Endothelial cell of umbilical vein (primary cell): Measurements from ENCODE around the gene ZSWIM5. TPM values are rescaled to one million over a fixed set of nuclear protein-coding genes. Genes with fewer than 3 reads are reported as not detected.

Experiments
- BruUV-seq: library from RNA; stranded (reverse); fragments of 400-500 nt; replicated peaks from 2 replicates; lab custom pipeline; 2021; lab: Mats Ljungman, UMichigan
- CTCF ChIA-PET: fragments of 300-600, 350-600 bp; sonication (Branson Sonifier 250); formaldehyde crosslinking; loops from one replicate; lab custom pipeline; 2021; ENCODE audit warnings: antibody characterized with exemption, inconsistent platforms; lab: Charles Lee
- POLR2A ChIA-PET: fragments of 300-600, 350-600 bp; sonication (Branson Sonifier 250); formaldehyde crosslinking; loops from one replicate; lab custom pipeline; 2021; ENCODE audit warnings: antibody characterized with exemption, inconsistent platforms; lab: Charles Lee
- DNase-seq: peaks from one replicate; pipeline ENCODE4 v3.0.0-alpha.2; 2011; ENCODE audit warnings: low read depth, low spot score
- FAIRE-seq: peaks from 2 replicates; lab custom pipeline; 2011; peaks lifted over from hg19 to GRCh38; lab: Jason Lieb, UNC
- H2AFZ ChIP-seq: 2 replicates; pipeline ENCODE4 v1.6.0; 2012; ENCODE audit warnings: low read depth, low read length, control low read depth, inconsistent platforms
- H3K27ac ChIP-seq: 2 replicates; pipeline ENCODE4 v1.5.1; 2011; ENCODE audit warnings: low read depth, mild to moderate bottlenecking, control low read depth, low read length, moderate library complexity; ENCODE audit not compliant: insufficient read depth
- H3K27me3 ChIP-seq, 2 experiments: 2 replicates each; pipeline versions ENCODE4 v1.6.0 to v1.6.1; 2011; ENCODE audit warnings: low read length in 2 of 2, mixed read lengths in 1 of 2; ENCODE audit not compliant: control insufficient read depth in 2 of 2, insufficient read depth in 2 of 2
- H3K36me3 ChIP-seq, 2 experiments: 2 replicates in 1 of 2; 3 replicates in 1 of 2; pipeline ENCODE4 v1.5.1; 2011; ENCODE audit warnings: low read length in 2 of 2, mild to moderate bottlenecking in 1 of 2, moderate library complexity in 1 of 2; ENCODE audit not compliant: control insufficient read depth in 2 of 2, insufficient read depth in 2 of 2; ENCODE audit errors: extremely low read depth in 1 of 2
- H3K4me1 ChIP-seq: 3 replicates; pipeline ENCODE4 v1.5.1; 2011; ENCODE audit warnings: mild to moderate bottlenecking, low read length; ENCODE audit not compliant: control insufficient read depth, insufficient read depth; ENCODE audit errors: extremely low read depth
- H3K4me2 ChIP-seq: 2 replicates; pipeline ENCODE4 v1.6.1; 2011; ENCODE audit warnings: low read length, control low read depth, mixed read lengths; ENCODE audit not compliant: insufficient read depth
- H3K4me3 ChIP-seq, 3 experiments: fragments of 200-600 bp in 1 of 3; sonication (generic), shearing (Covaris generic) in 1 of 3; replicated peaks in 1 of 3; 2 replicates each; pipeline ENCODE4 v1.5.1; 2011 to 2016; ENCODE audit warnings: control low read depth in 3 of 3, low read length in 3 of 3, mild to moderate bottlenecking in 2 of 3, inconsistent platforms in 1 of 3, low read depth in 1 of 3, moderate library complexity in 1 of 3; ENCODE audit not compliant: insufficient read depth in 1 of 3
- H3K79me2 ChIP-seq: 2 replicates; pipeline ENCODE4 v1.6.0; 2012; ENCODE audit warnings: low read length, inconsistent platforms; ENCODE audit not compliant: control insufficient read depth, insufficient read depth
- H3K9ac ChIP-seq: replicated peaks from 2 replicates; pipeline ENCODE3; 2011; ENCODE audit warnings: low read length, control low read depth; ENCODE audit not compliant: insufficient read depth; ENCODE audit errors: extremely low read depth
- H3K9me1 ChIP-seq: replicated peaks from 3 replicates; pipeline ENCODE4 v1.6.0; 2011; ENCODE audit warnings: mild to moderate bottlenecking, low read length; ENCODE audit not compliant: control insufficient read depth, insufficient read depth; ENCODE audit errors: extremely low read depth
- H3K9me3 ChIP-seq: replicated peaks from 2 replicates; pipeline ENCODE4 v1.5.1; 2012; ENCODE audit warnings: low read length, inconsistent platforms; ENCODE audit not compliant: control insufficient read depth, insufficient read depth
- H4K20me1 ChIP-seq: replicated peaks from 2 replicates; pipeline ENCODE3; 2011; ENCODE audit warnings: mild to moderate bottlenecking, low read length; ENCODE audit not compliant: control insufficient read depth, insufficient read depth; ENCODE audit errors: extremely low read depth
- EZH2 ChIP-seq: IDR thresholded peaks from 2 replicates; pipeline ENCODE4 v1.6.1; 2012; ENCODE audit warnings: borderline replicate concordance, low read depth, mild to moderate bottlenecking, moderate library complexity, low read length, inconsistent platforms; ENCODE audit not compliant: severe bottlenecking
- GATA2 ChIP-seq: IDR thresholded peaks from 2 replicates; pipeline ENCODE4 v1.7.0; 2011; ENCODE audit warnings: low read depth, mild to moderate bottlenecking, moderate library complexity, mixed read lengths, low read length; ENCODE audit not compliant: insufficient read length, insufficient read depth
- JUN ChIP-seq: IDR thresholded peaks from 2 replicates; pipeline ENCODE4 v1.6.1; 2011; ENCODE audit warnings: borderline replicate concordance, low read depth; ENCODE audit not compliant: insufficient read length, insufficient read depth
- MYC ChIP-seq: IDR thresholded peaks from one replicate; pipeline ENCODE4 v1.6.1; 2011; ENCODE audit warnings: mild to moderate bottlenecking, low read depth, low read length
- POLR2A ChIP-seq: IDR thresholded peaks from 2 replicates; pipeline ENCODE4 v1.6.1; 2012; ENCODE audit warnings: low read depth, mild to moderate bottlenecking, control low read depth, low read length
- POLR2AphosphoS5 ChIP-seq: IDR thresholded peaks from 2 replicates; pipeline ENCODE4 v1.6.1; 2012; ENCODE audit warnings: low read depth, mild to moderate bottlenecking, control low read depth, low read length, moderate library complexity; ENCODE audit not compliant: insufficient read depth
- dilution Hi-C: fragments of 300-500 bp; cut with MboI; formaldehyde crosslinking; loops from one replicate; pipeline ENCODE4 v1.15.0; 2019; ENCODE audit warnings: low sequenced_read_pairs; ENCODE audit not compliant: extremely low pct_ligation_motif_present
- intact Hi-C: fragments of 100-400 bp; cut with micrococcal nuclease; formaldehyde crosslinking; loops from one replicate; pipeline ENCODE4 v1.10.0; 2022
- polyA plus RNA-seq, 4 experiments: library from polyadenylated mRNA; depleted of rRNA in 3 of 4; stranded (reverse) in 3 of 4; unstranded in 1 of 4; fragments of >200 nt; gene quantifications; 2 replicates each; pipeline versions ENCODE4 v1.2.1 to v1.2.3, GENCODE V29; 2011 to 2012; ENCODE audit warnings: missing spikeins in 1 of 4
- total RNA-seq: library from RNA; stranded (reverse); gene quantifications from 2 replicates; pipeline ENCODE4 v1.2.3, GENCODE V29; 2021
- TF ChIP-seq, protein P1 (sequence below), 2 donors: IDR thresholded peaks; 1 replicate in 1 of 2; 2 replicates in 1 of 2; pipeline ENCODE4 v1.5.1; 2011; ENCODE audit warnings: low read length in 2 of 2, mild to moderate bottlenecking in 2 of 2, moderate library complexity in 2 of 2, control low read depth in 1 of 2, inconsistent platforms in 1 of 2, low read depth in 1 of 2; ENCODE audit not compliant: insufficient read depth in 1 of 2; ENCODE audit errors: extremely low read depth in 1 of 2

ZSWIM5 gene
- total and polyA plus RNA-seq, 2 donors (not counting 3 experiments of a cell fraction or from before 2014, with no cell fraction given), result 1.6 to 4.3 TPM

DNA sequence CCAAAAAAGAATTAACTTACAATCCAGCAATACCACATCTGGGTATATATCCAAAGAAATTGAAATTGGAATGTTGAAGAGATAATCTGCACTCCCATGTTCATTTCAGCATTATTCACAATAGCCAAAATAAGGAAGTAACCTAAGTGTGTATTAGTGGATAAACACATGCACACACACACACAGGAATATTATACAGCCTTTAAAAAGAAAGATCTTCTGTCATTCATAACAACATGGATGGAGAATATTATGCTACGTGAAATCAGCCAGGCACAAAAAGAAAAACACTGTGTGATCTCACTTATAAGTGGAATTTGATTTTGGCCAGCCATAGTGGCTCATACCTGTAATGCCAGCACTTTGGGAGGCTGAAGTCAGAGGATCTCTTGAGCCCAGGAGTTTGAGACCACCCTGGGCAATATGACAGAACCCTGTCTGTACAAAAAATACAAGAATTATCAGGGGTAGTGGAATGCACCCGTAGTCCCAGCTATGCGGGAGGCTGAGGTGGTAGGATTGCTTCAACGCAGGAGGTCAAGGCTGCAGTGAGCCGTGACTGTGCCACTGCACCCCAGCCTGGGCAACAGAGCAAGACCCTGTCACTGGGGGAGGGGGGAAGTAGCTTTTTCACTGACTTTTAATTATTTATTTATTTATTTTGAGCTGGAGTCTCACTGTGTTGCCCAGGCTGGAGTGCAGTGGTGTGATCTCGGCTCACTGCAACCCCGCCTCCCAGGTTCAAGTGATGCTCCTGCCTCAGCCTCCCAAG lies 210.8 kb downstream of the ZSWIM5 start:
- Histone ChIP-seq H4K20me1 (no peaks in the 10 kb centered on the region), H2AFZ (no peak overlapping the region), H3K9ac (no peak overlapping the region), H3K27ac (no peak overlapping the region), H3K9me3 (no peaks in the 10 kb centered on the region), H3K4me1 (no peaks in the 10 kb centered on the region), H3K4me3 (no peak overlapping the region), H3K27me3 (no peaks in the 10 kb centered on the region), H3K9me1 (no peaks in the 10 kb centered on the region), H3K4me2 (no peak overlapping the region), H3K79me2 (no peaks in the 10 kb centered on the region), H3K36me3 (no peaks in the 10 kb centered on the region)
- TF ChIP-seq JUN, result no peak
- no TSS peak for BruUV-seq
- dilution Hi-C loops, result no loop called here
- POLR2A ChIA-PET, result no interaction called here
- FAIRE-seq (no peak), DNase-seq (no peak)
- CTCF ChIA-PET, result interaction anchor here (1.2 kb wide), 1 partner anchor 71 kb away, joined by 3 read pairs; no protein-coding TSS in a partner anchor
- intact Hi-C loops, result no loop called here

DNA sequence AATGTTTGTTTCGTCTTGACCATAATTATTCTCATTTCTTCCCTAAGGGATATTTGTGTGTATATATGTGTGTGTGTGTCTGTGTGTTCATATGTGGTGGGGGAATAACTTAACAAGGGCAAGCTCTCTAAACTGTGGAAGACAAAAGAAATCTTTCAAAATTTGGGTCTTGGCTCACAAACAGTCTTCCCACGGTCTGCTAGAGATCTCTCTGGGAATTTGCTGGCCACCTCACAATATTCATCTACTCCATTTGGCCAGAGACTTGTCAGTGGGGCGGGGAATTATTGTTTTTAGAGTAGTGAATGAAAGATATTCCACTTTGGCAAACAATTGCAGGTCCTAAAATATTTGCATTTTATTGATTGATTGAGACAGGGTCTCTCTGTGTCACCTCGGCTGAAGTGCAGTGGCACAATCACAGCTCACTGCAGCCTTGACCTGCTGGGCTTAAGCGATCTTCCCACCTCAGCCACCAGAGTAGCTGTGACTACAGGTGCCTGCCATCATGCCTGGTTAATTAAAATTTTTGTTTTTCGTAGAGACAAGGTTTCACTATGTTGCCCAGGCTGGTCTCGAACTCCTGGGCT lies 212.0 kb downstream of the ZSWIM5 start:
- Histone ChIP-seq H2AFZ (no peak overlapping the region), H4K20me1 (no peaks in the 10 kb centered on the region), H3K4me1 (no peaks in the 10 kb centered on the region), H3K4me3 (no peak overlapping the region), H3K4me2 (no peak overlapping the region), H3K36me3 (no peaks in the 10 kb centered on the region), H3K9ac (no peak overlapping the region), H3K9me1 (no peaks in the 10 kb centered on the region), H3K27ac (no peak overlapping the region), H3K9me3 (no peaks in the 10 kb centered on the region), H3K79me2 (no peaks in the 10 kb centered on the region), H3K27me3 (no peaks in the 10 kb centered on the region)
- intact Hi-C loops, result no loop called here
- dilution Hi-C loops, result no loop called here
- DNase-seq (no peak), FAIRE-seq (no peak)
- TF ChIP-seq MYC, result no peak
- TF ChIP-seq JUN, result no peak
- TF ChIP-seq, protein P1, sequence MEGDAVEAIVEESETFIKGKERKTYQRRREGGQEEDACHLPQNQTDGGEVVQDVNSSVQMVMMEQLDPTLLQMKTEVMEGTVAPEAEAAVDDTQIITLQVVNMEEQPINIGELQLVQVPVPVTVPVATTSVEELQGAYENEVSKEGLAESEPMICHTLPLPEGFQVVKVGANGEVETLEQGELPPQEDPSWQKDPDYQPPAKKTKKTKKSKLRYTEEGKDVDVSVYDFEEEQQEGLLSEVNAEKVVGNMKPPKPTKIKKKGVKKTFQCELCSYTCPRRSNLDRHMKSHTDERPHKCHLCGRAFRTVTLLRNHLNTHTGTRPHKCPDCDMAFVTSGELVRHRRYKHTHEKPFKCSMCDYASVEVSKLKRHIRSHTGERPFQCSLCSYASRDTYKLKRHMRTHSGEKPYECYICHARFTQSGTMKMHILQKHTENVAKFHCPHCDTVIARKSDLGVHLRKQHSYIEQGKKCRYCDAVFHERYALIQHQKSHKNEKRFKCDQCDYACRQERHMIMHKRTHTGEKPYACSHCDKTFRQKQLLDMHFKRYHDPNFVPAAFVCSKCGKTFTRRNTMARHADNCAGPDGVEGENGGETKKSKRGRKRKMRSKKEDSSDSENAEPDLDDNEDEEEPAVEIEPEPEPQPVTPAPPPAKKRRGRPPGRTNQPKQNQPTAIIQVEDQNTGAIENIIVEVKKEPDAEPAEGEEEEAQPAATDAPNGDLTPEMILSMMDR (IDR thresholded peaks at IDR 0.05; ENCODE audit: extremely low read depth in 1 of 2, insufficient read depth in 1 of 2, low read depth in 1 of 2, low read length in 2 of 2), result no peak
- no peak for TF ChIP-seq POLR2AphosphoS5
- TF ChIP-seq EZH2, result no peak
- TF ChIP-seq GATA2, result no peak
- TF ChIP-seq POLR2A, result no peak
- no TSS peak for BruUV-seq
- POLR2A ChIA-PET, result no interaction called here
- CTCF ChIA-PET, result no interaction called here
